Caco-2 (cell line): Measurements from ENCODE around the gene FXYD1. TPM values are rescaled to one million over a fixed set of nuclear protein-coding genes. Genes with fewer than 3 reads are reported as not detected.

ENCODE experiments used
- BruUV-seq: library from RNA; stranded (reverse); fragments of 400-500 nt; replicated peaks from 2 replicates; lab custom pipeline; 2021; lab: Mats Ljungman, UMichigan
- CTCF ChIA-PET: fragments of 300-600 bp; sonication (Branson Sonifier 250); formaldehyde crosslinking; loops from one replicate; lab custom pipeline; 2022; ENCODE audit warnings: antibody characterized with exemption; lab: Charles Lee
- POLR2A ChIA-PET: fragments of 300-600 bp; sonication (Branson Sonifier 250); formaldehyde crosslinking; loops from one replicate; lab custom pipeline; 2022; ENCODE audit warnings: antibody characterized with exemption; lab: Charles Lee
- DNase-seq, 2 experiments: peaks; one replicate each; pipeline versions ENCODE4 v3.0.0 to v3.0.0-alpha.2; 2020 to 2022
- H3K27me3 ChIP-seq: replicated peaks from 2 replicates; pipeline ENCODE4 v1.6.0; 2011; ENCODE audit warnings: low read length; ENCODE audit not compliant: control insufficient read depth, insufficient read depth
- H3K36me3 ChIP-seq: 2 replicates; pipeline ENCODE4 v1.5.1; 2011; ENCODE audit warnings: low read length; ENCODE audit not compliant: control insufficient read depth, insufficient read depth
- H3K4me1 ChIP-seq: fragments of 250-450 bp; sonication (Bioruptor Pico); 2 replicates; pipeline ENCODE4 v1.5.1; 2020; ENCODE audit warnings: mild to moderate bottlenecking
- H3K4me3 ChIP-seq: 2 replicates; pipeline ENCODE4 v1.5.1; 2011; ENCODE audit warnings: low read depth, mild to moderate bottlenecking, control low read depth, low read length
- H3K9me3 ChIP-seq: fragments of 250-450 bp; sonication (Bioruptor Pico); 2 replicates; pipeline ENCODE4 v1.5.1; 2020; ENCODE audit warnings: mild to moderate bottlenecking, moderate library complexity
- H3K27ac Mint-ChIP-seq: one replicate; pipeline ENCODE4 v1.8.0; 2022; ENCODE audit warnings: mixed read lengths; ENCODE audit not compliant: unreplicated experiment
- H3K27me3 Mint-ChIP-seq: one replicate; pipeline ENCODE4 v1.8.0; 2022; ENCODE audit warnings: mixed read lengths; ENCODE audit not compliant: insufficient read depth, unreplicated experiment
- H3K36me3 Mint-ChIP-seq: one replicate; pipeline ENCODE4 v1.8.0; 2022; ENCODE audit warnings: mild to moderate bottlenecking, mixed read lengths; ENCODE audit not compliant: insufficient read depth, unreplicated experiment
- H3K4me1 Mint-ChIP-seq: one replicate; pipeline ENCODE4 v1.8.0; 2022; ENCODE audit warnings: low read depth, mixed read lengths; ENCODE audit not compliant: unreplicated experiment
- H3K4me3 Mint-ChIP-seq: one replicate; pipeline ENCODE4 v1.8.0; 2022; ENCODE audit warnings: mild to moderate bottlenecking, moderate library complexity, mixed read lengths; ENCODE audit not compliant: unreplicated experiment
- H3K9me3 Mint-ChIP-seq: one replicate; pipeline ENCODE4 v1.8.0; 2022; ENCODE audit warnings: mixed read lengths; ENCODE audit not compliant: unreplicated experiment
- intact Hi-C: fragments of 100-400 bp; cut with micrococcal nuclease; formaldehyde crosslinking; loops from one replicate; pipeline ENCODE4 v1.10.0; 2022; ENCODE audit not compliant: unreplicated experiment
- total RNA-seq: library from RNA; stranded (reverse); gene quantifications from 2 replicates; pipeline ENCODE4 v1.2.3, GENCODE V29; 2022
- TF ChIP-seq, protein P1 (sequence below), 2 experiments: fragments of 200-600 bp in 1 of 2; IDR thresholded peaks; 1 replicate in 1 of 2; 2 replicates in 1 of 2; pipeline versions ENCODE4 v1.5.1 to v1.8.0; 2011 to 2022; ENCODE audit warnings: antibody characterized with exemption in 1 of 2, control low read depth in 1 of 2, inconsistent platforms in 1 of 2, low read depth in 1 of 2, low read length in 1 of 2, mild to moderate bottlenecking in 1 of 2, moderate library complexity in 1 of 2; ENCODE audit not compliant: insufficient read depth in 1 of 2, severe bottlenecking in 1 of 2, unreplicated experiment in 1 of 2

FXYD1 gene
- total RNA-seq, 1 experiment from 2014 or later = not detected

GRCh38 chr19:35153701-35154524 is 15.3 kb downstream of the FXYD1 start:
- no peaks in the 10 kb centered on the region for H3K27me3 ChIP-seq

DNA sequence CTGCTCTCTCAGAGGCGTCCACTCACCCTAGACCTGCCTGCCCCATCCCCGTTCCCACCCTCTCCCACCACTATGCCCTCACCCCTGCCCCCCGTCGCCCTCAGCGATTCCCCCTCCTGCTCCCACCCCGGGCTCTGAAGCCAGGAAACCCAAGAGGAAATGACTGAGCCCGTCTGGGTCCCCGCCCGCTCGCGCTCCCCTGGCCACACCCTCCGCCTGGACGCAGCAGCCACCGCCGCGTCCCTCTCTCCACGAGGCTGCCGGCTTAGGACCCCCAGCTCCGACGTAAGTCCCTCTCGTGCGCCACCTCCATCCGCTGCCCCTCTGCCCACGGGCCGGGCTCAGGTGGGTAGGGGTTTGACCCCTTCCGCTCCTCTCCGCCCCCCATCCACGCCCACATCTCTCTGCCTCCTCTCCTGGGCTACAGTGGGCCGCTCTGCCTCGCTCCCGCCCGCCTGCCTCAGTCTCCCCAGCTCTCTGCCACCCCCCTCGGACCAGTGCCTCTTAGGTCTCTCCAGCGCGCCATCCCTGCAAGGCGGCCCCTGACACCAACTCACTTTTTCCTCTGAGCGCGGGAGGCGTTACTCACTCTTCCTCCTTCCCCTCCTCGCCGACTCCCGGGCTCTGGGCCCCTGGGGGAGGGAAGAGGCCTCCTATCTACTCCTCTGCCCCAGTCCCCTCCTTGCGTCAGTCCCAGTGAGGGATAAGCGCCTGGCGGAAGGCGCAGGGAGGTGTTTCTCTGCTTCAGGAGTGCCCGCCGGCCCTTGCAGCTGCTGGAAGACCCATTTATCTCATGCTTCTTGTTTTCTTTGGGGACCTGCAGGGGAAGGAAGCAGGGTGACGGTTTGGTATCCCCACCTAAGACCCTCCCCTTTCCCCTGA is 16.1 kb downstream of the FXYD1 start, which contains the start of gene FXYD5:
Gene FXYD5 (plus strand): TSS at position 211 of the 882 bp plus-strand sequence. CDS start 816 bp downstream, outside the sequence.
- no peaks in the 10 kb centered on the region for H3K36me3 ChIP-seq
- Mint-ChIP-seq H3K4me3 (peak within 1 kb of the TSS; percentile 96), H3K27ac (peak within 1 kb of the TSS; percentile 78), H3K36me3 (peaks cover 7% of the 10 kb centered on the region), H3K9me3 (no peaks in the 10 kb centered on the region), H3K27me3 (peaks cover 21% of the 10 kb centered on the region), H3K4me1 (peaks cover 13% of the 10 kb centered on the region)
- ChIA-PET CTCF (interaction anchor here (0.6 to 1.8 kb wide), 7 partner anchors 13 to 302 kb away, joined by 4 to 10 read pairs (median 6); no protein-coding TSS in a partner anchor), POLR2A (interaction anchor here (0.5 kb wide), 1 partner anchor 113 kb away, joined by 4 read pairs; no protein-coding TSS in a partner anchor)
- no peaks in the 10 kb centered on the region for H3K9me3 ChIP-seq
- no TSS peak for BruUV-seq
- no peaks in the 10 kb centered on the region for H3K27me3 ChIP-seq
- TF ChIP-seq, protein P1, sequence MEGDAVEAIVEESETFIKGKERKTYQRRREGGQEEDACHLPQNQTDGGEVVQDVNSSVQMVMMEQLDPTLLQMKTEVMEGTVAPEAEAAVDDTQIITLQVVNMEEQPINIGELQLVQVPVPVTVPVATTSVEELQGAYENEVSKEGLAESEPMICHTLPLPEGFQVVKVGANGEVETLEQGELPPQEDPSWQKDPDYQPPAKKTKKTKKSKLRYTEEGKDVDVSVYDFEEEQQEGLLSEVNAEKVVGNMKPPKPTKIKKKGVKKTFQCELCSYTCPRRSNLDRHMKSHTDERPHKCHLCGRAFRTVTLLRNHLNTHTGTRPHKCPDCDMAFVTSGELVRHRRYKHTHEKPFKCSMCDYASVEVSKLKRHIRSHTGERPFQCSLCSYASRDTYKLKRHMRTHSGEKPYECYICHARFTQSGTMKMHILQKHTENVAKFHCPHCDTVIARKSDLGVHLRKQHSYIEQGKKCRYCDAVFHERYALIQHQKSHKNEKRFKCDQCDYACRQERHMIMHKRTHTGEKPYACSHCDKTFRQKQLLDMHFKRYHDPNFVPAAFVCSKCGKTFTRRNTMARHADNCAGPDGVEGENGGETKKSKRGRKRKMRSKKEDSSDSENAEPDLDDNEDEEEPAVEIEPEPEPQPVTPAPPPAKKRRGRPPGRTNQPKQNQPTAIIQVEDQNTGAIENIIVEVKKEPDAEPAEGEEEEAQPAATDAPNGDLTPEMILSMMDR (IDR thresholded peaks at IDR 0.05; ENCODE audit: insufficient read depth in 1 of 2, low read depth in 1 of 2, low read length in 1 of 2, severe bottlenecking in 1 of 2, unreplicated experiment in 1 of 2) = no peak
- peaks cover 11% of the 10 kb centered on the region; the same call in 1 of the 2 replicates for H3K4me1 ChIP-seq
- DNase-seq = peak; percentile 47 to 67
- intact Hi-C loops = no loop called here
- peak within 1 kb of the TSS; percentile 66 for H3K4me3 ChIP-seq

More at GRCh38 chr19:35153701-35154524, 15.3 kb downstream of the FXYD1 start:
- H3K4me1 ChIP-seq = peaks cover 11% of the 10 kb centered on the region; the same call in 1 of the 2 replicates
- Mint-ChIP-seq H3K4me3 (peak overlapping the region; percentile 96), H3K4me1 (peaks cover 13% of the 10 kb centered on the region), H3K27ac (no peak overlapping the region), H3K9me3 (no peaks in the 10 kb centered on the region), H3K36me3 (peaks cover 7% of the 10 kb centered on the region), H3K27me3 (peaks cover 21% of the 10 kb centered on the region)
- TF ChIP-seq, protein P1 (IDR thresholded peaks at IDR 0.05; ENCODE audit: insufficient read depth in 1 of 2, low read depth in 1 of 2, low read length in 1 of 2, severe bottlenecking in 1 of 2, unreplicated experiment in 1 of 2) = peak; percentile 70 to 78
- peak; percentile 65 to 72 for DNase-seq
- POLR2A ChIA-PET = interaction anchor here (0.5 kb wide), 1 partner anchor 114 kb away, joined by 4 read pairs; no protein-coding TSS in a partner anchor
- H3K9me3 ChIP-seq = no peaks in the 10 kb centered on the region
- CTCF ChIA-PET = interaction anchor here (0.6 to 1.8 kb wide), 10 partner anchors 10 to 301 kb away, joined by 3 to 10 read pairs (median 4); no protein-coding TSS in a partner anchor
- intact Hi-C loops = no loop called here
- no TSS peak for BruUV-seq
- no peaks in the 10 kb centered on the region for H3K36me3 ChIP-seq
- peak overlapping the region; percentile 66 for H3K4me3 ChIP-seq
